ENCODE measurements around the gene KCNT2. TPM values are rescaled to one million over a fixed set of nuclear protein-coding genes. Genes with fewer than 3 reads are reported as not detected.
"Not testable (repeated sequence)": the region's sequence is repeated elsewhere in the genome, so short reads cannot be mapped to it uniquely, and the experiment has no call there.

The KCNT2 gene
- total and polyA plus RNA-seq, 2 donors (not counting 3 experiments of a cell fraction or from before 2014, with no cell fraction given): 0.46 to 1.6 TPM

DNA sequence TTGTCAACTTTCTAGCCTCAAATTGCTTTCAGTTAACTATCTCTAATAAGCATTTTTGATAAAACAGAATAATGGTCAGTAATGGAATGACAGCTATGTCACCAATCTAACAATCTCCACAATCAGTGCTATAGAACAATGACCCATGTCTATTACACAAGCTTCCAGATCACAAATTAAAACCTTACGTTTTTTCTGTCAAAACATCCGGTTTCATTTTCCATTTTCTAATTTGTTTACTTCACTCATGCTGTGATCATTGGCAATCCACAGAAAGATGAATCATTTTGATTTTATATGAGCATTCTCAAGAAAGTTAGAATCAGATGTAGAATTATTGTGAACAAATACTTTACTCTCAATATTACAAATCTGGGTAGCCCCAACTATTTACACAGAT, 80.3 kb downstream of the KCNT2 start:
- Histone ChIP-seq H3K27ac (ENCODE audit: insufficient read depth, low read depth, low read length) (no peak overlapping the region), H3K4me3 (replicated peaks in 1 of 3; ENCODE audit: insufficient read depth in 1 of 3, low read depth in 1 of 3, low read length in 3 of 3) (no peak overlapping the region), H3K4me1 (ENCODE audit: control insufficient read depth, extremely low read depth, insufficient read depth, low read length) (no peaks in the 10 kb centered on the region), H3K27me3 (ENCODE audit: control insufficient read depth in 2 of 2, insufficient read depth in 2 of 2, low read length in 2 of 2) (no peaks in the 10 kb centered on the region), H2AFZ (ENCODE audit: low read depth, low read length) (no peak overlapping the region), H3K79me2 (ENCODE audit: control insufficient read depth, insufficient read depth, low read length) (no peaks in the 10 kb centered on the region), H3K9me1 (replicated peaks; ENCODE audit: control insufficient read depth, extremely low read depth, insufficient read depth, low read length) (no peaks in the 10 kb centered on the region), H3K9ac (replicated peaks; ENCODE audit: extremely low read depth, insufficient read depth, low read length) (no peak overlapping the region), H4K20me1 (replicated peaks; ENCODE audit: control insufficient read depth, extremely low read depth, insufficient read depth, low read length) (no peaks in the 10 kb centered on the region), H3K36me3 (ENCODE audit: control insufficient read depth in 2 of 2, extremely low read depth in 1 of 2, insufficient read depth in 2 of 2, low read length in 2 of 2) (no peaks in the 10 kb centered on the region), H3K9me3 (replicated peaks; ENCODE audit: control insufficient read depth, insufficient read depth, low read length) (no peaks in the 10 kb centered on the region), H3K4me2 (ENCODE audit: insufficient read depth, low read length) (no peak overlapping the region)
- dilution Hi-C loops (cut with MboI; ENCODE audit: extremely low pct_ligation_motif_present, low sequenced_read_pairs) (no loop called here), intact Hi-C loops (cut with micrococcal nuclease) (no loop called here)
- no peak for DNase-seq (ENCODE audit: low read depth, low spot score)
- no peak for FAIRE-seq
- ChIA-PET POLR2A (no interaction called here), CTCF (no interaction called here)
- BruUV-seq (replicated peaks): no TSS peak
- TF ChIP-seq JUN (IDR thresholded peaks at IDR 0.05; ENCODE audit: borderline replicate concordance, insufficient read depth, insufficient read length, low read depth) (no peak), POLR2A (IDR thresholded peaks at IDR 0.05; ENCODE audit: low read depth, low read length) (no peak), EZH2 (IDR thresholded peaks at IDR 0.05; ENCODE audit: borderline replicate concordance, low read depth, low read length, severe bottlenecking) (no peak), FOS (IDR thresholded peaks at IDR 0.05; ENCODE audit: borderline replicate concordance, insufficient read depth, low read length) (no peak)
- TF ChIP-seq, protein P1, sequence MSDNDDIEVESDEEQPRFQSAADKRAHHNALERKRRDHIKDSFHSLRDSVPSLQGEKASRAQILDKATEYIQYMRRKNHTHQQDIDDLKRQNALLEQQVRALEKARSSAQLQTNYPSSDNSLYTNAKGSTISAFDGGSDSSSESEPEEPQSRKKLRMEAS (IDR thresholded peaks at IDR 0.05; ENCODE audit: insufficient read depth, insufficient read length): no peak
- TF ChIP-seq, protein P2, sequence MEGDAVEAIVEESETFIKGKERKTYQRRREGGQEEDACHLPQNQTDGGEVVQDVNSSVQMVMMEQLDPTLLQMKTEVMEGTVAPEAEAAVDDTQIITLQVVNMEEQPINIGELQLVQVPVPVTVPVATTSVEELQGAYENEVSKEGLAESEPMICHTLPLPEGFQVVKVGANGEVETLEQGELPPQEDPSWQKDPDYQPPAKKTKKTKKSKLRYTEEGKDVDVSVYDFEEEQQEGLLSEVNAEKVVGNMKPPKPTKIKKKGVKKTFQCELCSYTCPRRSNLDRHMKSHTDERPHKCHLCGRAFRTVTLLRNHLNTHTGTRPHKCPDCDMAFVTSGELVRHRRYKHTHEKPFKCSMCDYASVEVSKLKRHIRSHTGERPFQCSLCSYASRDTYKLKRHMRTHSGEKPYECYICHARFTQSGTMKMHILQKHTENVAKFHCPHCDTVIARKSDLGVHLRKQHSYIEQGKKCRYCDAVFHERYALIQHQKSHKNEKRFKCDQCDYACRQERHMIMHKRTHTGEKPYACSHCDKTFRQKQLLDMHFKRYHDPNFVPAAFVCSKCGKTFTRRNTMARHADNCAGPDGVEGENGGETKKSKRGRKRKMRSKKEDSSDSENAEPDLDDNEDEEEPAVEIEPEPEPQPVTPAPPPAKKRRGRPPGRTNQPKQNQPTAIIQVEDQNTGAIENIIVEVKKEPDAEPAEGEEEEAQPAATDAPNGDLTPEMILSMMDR (IDR thresholded peaks at IDR 0.05; ENCODE audit: extremely low read depth in 1 of 2, insufficient read depth in 1 of 2, low read depth in 1 of 2, low read length in 2 of 2): no peak

DNA sequence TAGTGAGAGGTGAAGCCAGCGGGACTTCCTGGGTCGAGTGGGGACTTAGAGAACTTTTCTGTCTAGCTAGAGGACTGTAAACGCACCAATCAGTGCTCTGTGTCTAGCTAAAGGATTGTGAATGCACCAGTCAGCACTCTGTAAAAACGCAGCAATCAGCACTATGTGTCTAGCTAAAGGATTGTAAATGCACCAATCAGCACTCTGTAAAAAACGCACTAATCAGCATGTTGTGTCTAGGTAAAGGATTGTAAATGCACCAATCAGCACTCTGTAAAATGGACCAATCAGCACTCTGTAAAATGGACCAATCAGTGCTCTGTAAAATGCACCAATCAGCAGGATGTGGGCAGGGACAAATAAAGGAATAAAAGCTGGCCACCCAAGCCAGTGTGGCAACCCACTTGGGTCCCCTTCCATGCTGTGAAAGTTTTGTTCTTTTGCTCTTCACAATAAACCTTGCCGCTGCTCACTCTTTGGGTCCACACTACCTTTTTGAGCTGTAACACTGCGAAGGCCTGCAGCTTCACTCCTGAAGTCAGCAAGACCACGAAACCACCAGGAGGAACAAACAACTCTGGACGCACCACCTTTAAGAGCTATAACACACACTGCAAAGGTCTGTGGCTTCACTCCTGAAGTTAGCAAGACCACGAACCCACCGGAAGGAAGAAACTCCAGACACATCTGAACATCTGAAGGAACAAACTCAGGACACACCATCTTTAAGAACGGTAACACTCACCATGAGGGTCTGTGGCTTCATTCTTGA, 85.5 kb downstream of the KCNT2 start:
- H3K9me1 ChIP-seq (replicated peaks; ENCODE audit: control insufficient read depth, extremely low read depth, insufficient read depth, low read length); H3K27me3 ChIP-seq (ENCODE audit: control insufficient read depth in 2 of 2, insufficient read depth in 2 of 2, low read length in 2 of 2); intact Hi-C loops (cut with micrococcal nuclease); H3K4me2 ChIP-seq (ENCODE audit: insufficient read depth, low read length); H3K79me2 ChIP-seq (ENCODE audit: control insufficient read depth, insufficient read depth, low read length); H2AFZ ChIP-seq (ENCODE audit: low read depth, low read length); FAIRE-seq; DNase-seq (ENCODE audit: low read depth, low spot score); H3K9me3 ChIP-seq (replicated peaks; ENCODE audit: control insufficient read depth, insufficient read depth, low read length); POLR2A ChIA-PET; H3K4me3 ChIP-seq (replicated peaks in 1 of 3; ENCODE audit: insufficient read depth in 1 of 3, low read depth in 1 of 3, low read length in 3 of 3); H3K9ac ChIP-seq (replicated peaks; ENCODE audit: extremely low read depth, insufficient read depth, low read length); H4K20me1 ChIP-seq (replicated peaks; ENCODE audit: control insufficient read depth, extremely low read depth, insufficient read depth, low read length); CTCF ChIA-PET; H3K4me1 ChIP-seq (ENCODE audit: control insufficient read depth, extremely low read depth, insufficient read depth, low read length); dilution Hi-C loops (cut with MboI; ENCODE audit: extremely low pct_ligation_motif_present, low sequenced_read_pairs); BruUV-seq (replicated peaks); H3K27ac ChIP-seq (ENCODE audit: insufficient read depth, low read depth, low read length); H3K36me3 ChIP-seq (ENCODE audit: control insufficient read depth in 2 of 2, extremely low read depth in 1 of 2, insufficient read depth in 2 of 2, low read length in 2 of 2): not testable (repeated sequence)
